HG03139 (cell line): ENCODE results near the gene CETP.
"Not testable (repeated sequence)": the region's sequence is repeated elsewhere in the genome, so short reads cannot be mapped to it uniquely, and the experiment has no call there.

Experiments
- ATAC-seq: cut with Tn5 transposase; IDR thresholded peaks from one replicate; pipeline ENCODE4 v1.9.1; 2021; ENCODE audit not compliant: unreplicated experiment

Gene CETP

DNA sequence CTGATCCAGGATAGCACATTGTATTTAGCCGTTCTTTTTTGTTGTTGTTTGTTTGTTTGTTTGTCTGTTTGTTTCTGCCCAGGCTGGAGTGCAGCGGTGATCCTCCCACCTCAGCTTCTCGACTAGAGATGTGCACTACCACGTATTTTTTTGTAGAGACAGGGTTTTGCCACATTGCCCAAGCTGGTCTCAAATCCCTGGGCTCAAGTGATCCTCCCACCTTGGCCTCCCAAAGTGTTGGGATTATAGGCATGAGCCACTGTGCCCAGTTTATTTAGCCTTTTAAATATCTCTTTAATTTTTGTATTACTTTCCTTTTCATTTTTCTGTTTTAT, 18.4 kb downstream of the CETP start:
- ATAC-seq: no peak

DNA sequence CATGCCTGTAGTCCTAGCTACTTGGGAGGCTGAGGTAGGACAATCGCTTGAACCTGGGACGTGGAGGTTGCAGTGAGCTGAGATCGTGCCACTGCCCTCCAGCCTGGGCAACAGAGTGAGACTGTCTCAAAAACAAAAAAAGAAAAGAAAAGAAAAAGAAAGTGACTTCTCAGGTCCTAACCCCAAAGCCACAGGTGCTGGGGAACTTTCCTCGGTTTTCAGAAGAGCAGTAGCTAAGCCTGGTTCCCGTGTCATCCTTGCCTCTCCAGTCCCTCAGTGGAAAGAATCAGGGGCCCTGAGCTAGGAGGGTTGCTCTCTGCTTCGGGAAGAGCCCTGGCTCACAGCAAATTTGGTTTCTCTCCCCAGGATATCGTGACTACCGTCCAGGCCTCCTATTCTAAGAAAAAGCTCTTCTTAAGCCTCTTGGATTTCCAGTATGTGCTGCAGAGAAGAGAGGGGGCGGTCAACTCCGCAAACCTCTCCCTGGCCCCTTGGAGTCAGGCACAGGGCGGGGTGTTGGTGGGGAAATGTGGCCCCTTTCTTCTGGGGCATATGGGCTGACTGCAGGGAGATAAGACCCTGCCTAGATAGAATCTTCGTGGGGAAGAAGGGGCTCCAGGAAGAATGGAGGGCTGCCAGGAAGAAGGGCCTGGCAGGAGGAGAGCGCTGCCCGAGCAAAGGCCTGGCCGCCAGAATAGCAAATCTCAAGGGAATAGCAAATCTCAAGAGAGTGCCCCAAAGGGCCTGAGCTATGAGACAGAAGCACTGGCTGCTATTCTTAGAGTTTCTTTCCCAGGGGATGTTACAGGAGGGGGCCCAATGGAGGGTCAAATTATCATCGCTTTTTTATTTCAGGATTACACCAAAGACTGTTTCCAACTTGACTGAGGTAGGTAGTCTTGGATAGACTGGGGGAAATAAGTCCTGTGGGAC, 19.3 kb downstream of the CETP start:
- ATAC-seq: no peak

DNA sequence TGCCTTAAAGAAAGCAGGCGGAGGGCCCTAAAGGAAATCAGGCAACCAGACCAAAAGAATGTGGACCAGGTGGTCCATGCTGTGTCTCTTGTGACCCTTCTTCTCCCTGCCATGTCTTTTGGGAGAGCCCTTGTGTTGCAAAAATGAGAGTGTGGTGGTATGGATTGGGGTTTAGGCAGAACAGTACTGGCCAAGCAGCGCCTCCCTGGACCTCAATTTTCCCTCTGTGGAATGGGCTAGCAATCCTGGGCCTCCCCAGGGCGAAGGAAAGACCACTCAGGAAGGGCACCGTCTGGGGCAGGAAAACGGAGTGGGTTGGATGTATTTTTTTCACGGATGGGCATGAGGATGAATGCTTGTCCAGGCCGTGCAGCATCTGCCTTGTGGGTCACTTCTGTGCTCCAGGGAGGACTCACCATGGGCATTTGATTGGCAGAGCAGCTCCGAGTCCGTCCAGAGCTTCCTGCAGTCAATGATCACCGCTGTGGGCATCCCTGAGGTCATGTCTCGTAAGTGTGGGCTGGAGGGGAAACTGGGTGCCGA, 20.1 kb downstream of the CETP start:
- ATAC-seq: no peak

DNA sequence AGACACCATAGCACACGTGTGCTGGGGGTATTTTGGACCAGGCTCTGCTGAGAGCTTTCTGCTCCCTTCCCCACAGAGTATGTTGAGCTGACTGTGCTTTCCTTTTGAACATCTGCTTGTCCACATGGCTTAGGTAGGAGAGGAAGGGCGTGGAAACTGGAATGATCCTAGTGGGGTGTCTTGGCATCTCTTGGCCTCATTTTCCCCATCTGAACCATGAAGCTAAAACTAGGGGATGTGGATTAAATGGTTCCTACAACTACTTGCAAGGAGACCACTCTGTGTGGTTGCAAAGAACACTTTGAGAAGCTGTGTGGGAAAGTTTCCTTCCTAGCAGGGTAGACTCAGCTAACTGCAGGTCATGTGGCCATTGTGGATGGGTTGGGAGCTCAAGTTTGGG, 20.9 kb downstream of the CETP start:
- ATAC-seq: no peak

DNA sequence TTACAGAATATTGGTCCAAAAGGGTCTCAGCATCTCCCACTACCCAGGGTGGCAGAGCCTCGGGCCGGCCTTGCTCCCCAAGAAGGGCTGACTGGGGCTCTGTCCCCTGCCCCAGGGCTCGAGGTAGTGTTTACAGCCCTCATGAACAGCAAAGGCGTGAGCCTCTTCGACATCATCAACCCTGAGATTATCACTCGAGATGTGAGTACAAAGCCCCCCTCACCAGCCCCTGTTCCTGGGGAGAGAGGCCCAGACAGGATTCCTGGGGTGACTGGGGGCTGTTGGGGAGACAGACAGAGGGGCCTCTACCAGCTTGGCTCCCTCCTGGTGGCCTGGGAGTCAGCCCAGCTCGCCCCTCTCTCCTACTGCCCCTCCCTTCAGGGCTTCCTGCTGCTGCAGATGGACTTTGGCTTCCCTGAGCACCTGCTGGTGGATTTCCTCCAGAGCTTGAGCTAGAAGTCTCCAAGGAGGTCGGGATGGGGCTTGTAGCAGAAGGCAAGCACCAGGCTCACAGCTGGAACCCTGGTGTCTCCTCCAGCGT, 21.5 kb downstream of the CETP start:
- no peak for ATAC-seq

DNA sequence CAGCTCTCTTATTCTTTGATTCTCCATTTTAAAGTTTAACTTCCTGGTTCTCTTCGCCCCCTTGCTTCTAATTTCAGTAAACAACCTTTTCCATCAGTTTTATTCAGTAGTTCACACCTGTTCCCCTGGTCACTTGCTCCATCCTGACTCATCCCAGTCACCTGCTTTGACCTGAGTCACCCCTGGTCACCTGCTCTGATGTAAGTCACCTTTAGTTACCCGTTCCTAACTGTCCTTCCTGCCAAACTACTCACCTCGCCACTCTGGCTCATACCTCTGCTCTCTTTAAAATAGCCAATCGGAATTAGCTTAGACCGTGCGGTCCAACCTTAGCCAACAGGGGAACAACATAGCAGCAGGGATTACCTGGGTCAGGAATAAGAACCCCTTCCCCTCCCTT, 22.9 kb downstream of the CETP start:
- ATAC-seq: no peak

DNA sequence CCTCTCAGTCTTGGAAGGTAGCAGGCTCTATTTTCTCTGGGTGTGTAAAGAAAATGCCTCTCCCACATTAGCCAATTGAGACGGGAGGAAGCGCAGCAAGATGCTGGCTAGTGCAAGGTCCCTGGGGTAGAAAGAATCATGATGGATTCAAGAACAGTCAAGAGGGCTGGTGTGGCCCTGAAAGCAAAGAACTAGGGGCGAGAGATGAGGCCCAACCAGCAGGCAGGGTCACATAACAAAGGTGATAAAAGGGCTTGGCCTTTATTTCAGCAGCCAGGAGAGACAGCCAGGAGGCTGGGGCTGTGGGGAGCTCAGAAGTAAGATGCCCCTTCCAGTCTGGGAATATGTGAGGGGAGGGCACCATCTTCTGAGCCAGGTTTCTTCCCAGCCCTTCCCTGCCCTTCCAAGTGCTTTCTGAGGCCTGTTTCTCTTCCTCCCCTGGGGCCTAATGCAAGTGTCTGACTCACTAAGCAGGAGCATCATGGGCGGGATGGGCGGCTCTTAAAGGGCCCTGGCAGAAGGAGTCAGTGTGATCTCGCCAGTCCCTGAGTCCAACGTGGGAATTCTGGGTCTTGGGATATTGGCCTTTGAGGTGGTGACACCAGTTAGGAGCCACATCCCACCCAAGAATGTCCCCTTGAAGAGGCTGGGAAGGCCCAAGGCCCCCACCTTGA, 23.7 kb downstream of the CETP start:
- no peak for ATAC-seq

GRCh38 chr16:56985962-56986360, 24.2 kb downstream of the CETP start:
- no peak for ATAC-seq

DNA sequence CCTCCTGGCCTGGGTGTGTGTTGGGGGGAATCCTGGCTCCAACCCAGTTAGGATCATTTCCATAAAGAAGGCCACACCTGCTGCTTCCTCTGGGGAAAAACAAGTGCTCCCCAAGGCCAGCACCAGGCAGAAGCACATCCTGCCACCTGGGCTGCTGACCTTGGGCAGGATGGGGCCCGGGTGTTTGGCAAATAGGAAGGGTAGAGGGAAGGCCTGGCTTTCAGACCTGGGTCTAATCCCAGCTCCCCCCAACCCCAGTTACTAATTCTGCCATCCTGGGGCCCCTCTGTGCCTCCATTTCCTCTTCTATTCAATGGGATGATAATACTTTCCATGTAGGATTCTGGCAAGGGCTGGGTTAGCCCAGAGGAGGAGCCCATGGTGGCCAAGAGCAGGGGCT, 24.6 kb downstream of the CETP start:
- no peak for ATAC-seq

- not testable (repeated sequence) for ATAC-seq
These were observed 25.2 kb downstream of the CETP start for GRCh38 chr16:56986908-56987307.

GRCh38 chr16:56987692-56988091, 25.9 kb downstream of the CETP start:
- no peak for ATAC-seq

DNA sequence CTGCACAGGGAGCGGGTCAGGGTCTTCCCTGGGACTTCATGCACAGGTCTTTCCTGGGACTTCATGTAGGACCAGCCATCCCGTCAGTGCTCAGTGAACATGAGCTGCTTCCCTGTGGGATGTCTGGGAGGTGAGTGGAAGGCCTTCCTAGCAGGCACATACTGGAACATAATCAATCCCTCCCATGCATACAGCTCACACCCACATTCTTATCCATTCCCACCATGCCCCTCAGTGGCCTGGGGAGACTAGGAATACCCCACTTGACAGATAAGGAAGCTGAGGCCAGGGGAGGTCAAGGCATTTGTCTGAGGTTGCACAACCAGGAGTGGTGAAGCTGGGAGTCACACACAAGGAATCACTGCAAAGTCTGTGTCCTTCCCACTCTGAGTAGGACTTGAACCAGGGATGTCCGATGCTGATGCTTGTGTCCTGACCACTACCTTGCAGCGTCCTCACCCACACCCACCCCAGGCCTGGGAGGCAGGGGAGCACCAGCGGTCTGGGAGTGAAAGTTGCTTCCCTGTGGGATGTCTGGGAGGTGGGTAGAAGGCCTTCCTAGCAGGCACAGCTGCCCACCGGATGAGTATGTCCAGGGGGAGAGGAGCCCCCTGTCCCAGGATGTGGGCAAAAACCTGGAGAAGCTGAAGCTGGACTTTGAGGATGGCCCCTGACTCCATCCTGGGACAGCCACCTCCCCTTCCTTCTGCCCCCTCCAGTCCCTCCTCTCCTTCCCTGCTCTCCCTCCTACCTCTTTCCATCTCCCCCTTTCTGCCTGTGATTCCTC, 26.6 kb downstream of the CETP start:
- no peak for ATAC-seq

DNA sequence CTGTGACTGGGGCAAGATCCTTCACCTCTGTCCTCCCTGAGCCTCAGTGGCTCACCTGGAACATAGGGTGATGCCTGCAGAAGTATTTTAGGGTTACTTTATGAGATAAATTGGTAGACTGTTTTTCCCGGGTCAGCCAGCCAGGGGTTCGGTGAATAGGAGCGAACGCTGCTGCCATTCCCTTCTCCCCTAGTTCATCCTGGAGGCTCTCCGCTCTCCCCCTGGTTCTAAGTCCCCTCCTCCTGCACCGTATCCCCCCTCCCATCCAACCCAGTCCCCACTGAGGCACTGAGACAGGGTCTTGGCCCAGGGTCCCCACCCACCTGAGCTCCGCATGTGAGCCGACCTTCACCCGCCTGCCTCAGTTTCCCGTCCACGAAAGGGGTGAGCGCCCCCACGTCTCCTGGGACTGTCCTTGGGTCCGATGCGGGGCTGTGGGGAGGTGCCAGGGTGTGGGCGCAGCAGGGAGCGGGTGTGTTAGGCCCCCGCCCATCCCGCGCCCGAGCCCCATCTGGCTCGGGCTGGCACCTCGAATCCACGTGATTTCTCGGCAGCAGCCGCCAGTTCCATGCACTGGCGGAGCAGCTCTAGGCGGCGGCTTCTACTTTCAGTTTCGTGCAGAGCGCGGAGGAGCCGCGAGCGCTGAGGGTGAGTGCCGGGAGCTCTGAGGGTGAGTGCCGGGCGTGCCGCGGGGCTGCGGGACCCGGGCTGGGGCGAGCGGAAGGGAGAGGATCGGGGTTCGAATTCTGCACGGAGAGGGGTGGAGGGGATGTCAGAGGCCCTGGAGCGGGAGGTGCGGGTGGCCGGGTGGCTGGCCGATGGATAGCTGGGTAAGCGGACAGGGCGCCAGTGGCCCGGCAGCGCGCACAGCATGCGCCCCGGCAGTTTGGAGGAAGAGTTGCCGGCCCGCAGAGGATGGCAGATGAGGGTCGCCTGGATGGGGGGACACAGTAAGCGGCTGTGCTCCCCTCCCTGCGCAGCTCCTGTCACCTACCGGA, 27.5 kb downstream of the CETP start, which contains the start of gene NLRC5:
Gene NLRC5 (plus strand): TSS at position 610 of the 998 bp plus-strand sequence. CDS start 31,156 bp downstream, outside the sequence.
- ATAC-seq: peak; percentile 57

DNA sequence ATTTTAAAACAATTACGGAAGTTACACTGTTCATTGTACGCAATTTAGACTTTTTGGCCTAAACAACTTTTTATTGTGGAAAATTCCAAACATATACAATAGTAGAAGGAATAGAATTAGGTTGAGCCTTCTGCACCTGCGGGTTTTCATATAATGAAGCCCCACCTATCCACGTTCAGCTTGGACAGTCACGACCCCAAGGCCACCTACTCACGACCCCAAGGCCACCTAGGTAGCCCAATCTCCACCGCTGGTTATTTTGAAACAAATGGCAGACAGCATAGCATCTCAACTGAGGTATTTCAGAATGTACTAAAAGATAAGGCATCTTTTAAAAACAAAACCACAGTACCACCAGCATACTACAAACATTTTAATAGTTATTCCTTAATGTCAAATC, 28.2 kb downstream of the CETP start:
- no peak for ATAC-seq

GRCh38 chr16:56990407-56991286, 28.9 kb downstream of the CETP start:
- ATAC-seq: no peak

GRCh38 chr16:56992431-56992830, 30.7 kb downstream of the CETP start:
- ATAC-seq: not testable (repeated sequence)

GRCh38 chr16:56993204-56993603, 31.5 kb downstream of the CETP start:
- ATAC-seq: no peak

GRCh38 chr16:56994311-56994710, 32.6 kb downstream of the CETP start:
- ATAC-seq: no peak
